ENCODE data around the gene SUMO3.

SUMO3 gene

DNA sequence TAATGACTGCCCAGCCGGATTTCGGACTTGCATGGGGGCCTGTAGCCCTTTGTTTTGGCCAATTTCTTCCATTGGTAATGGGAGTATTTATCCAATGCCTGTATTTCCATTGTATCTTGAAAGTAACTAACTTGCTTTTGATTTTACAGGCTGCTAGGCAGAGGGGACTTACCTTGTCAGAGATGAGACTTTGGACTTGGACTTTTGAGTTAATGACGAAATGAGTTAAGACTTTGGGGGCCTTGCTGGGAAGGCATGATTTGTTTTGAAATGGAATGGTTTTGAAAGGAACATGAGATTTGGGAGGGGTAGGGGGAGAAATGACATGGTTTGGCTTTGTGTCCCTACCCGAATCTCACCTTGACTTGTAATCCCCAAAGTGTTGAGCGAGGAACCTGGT lies 25.9 kb downstream of the SUMO3 start:
- TF ChIP-seq, protein P1, sequence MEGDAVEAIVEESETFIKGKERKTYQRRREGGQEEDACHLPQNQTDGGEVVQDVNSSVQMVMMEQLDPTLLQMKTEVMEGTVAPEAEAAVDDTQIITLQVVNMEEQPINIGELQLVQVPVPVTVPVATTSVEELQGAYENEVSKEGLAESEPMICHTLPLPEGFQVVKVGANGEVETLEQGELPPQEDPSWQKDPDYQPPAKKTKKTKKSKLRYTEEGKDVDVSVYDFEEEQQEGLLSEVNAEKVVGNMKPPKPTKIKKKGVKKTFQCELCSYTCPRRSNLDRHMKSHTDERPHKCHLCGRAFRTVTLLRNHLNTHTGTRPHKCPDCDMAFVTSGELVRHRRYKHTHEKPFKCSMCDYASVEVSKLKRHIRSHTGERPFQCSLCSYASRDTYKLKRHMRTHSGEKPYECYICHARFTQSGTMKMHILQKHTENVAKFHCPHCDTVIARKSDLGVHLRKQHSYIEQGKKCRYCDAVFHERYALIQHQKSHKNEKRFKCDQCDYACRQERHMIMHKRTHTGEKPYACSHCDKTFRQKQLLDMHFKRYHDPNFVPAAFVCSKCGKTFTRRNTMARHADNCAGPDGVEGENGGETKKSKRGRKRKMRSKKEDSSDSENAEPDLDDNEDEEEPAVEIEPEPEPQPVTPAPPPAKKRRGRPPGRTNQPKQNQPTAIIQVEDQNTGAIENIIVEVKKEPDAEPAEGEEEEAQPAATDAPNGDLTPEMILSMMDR (IDR thresholded peaks at IDR 0.05; ENCODE audit: poor library complexity, severe bottlenecking): no peak
- no peak for ATAC-seq (ENCODE audit: low read depth)
- peaks cover 60% of the 10 kb centered on the region for H3K36me3 ChIP-seq (ENCODE audit: low read depth)
- no peak overlapping the region for H3K4me3 ChIP-seq (ENCODE audit: severe bottlenecking)
- DNase-seq (ENCODE audit: low spot score): no peak
- no peak overlapping the region for H3K27ac ChIP-seq (ENCODE audit: poor library complexity, severe bottlenecking)
- H3K9me3 ChIP-seq (ENCODE audit: severe bottlenecking): no peaks in the 10 kb centered on the region
- no peaks in the 10 kb centered on the region for H3K27me3 ChIP-seq (ENCODE audit: insufficient read depth, poor library complexity, severe bottlenecking)
- no peaks in the 10 kb centered on the region for H3K4me1 ChIP-seq (ENCODE audit: insufficient read depth, poor library complexity, severe bottlenecking)

GRCh38 chr21:44791246-44791645 lies 26.6 kb downstream of the SUMO3 start:
- no peak for ATAC-seq (ENCODE audit: low read depth)
- no peak for DNase-seq (ENCODE audit: low spot score)
- H3K36me3 ChIP-seq (ENCODE audit: low read depth): peaks cover 60% of the 10 kb centered on the region
- H3K27me3 ChIP-seq (ENCODE audit: insufficient read depth, poor library complexity, severe bottlenecking): no peaks in the 10 kb centered on the region
- H3K4me1 ChIP-seq (ENCODE audit: insufficient read depth, poor library complexity, severe bottlenecking): no peaks in the 10 kb centered on the region
- no peak overlapping the region for H3K27ac ChIP-seq (ENCODE audit: poor library complexity, severe bottlenecking)
- no peaks in the 10 kb centered on the region for H3K9me3 ChIP-seq (ENCODE audit: severe bottlenecking)
- TF ChIP-seq, protein P1 (IDR thresholded peaks at IDR 0.05; ENCODE audit: poor library complexity, severe bottlenecking): no peak
- no peak overlapping the region for H3K4me3 ChIP-seq (ENCODE audit: severe bottlenecking)

DNA sequence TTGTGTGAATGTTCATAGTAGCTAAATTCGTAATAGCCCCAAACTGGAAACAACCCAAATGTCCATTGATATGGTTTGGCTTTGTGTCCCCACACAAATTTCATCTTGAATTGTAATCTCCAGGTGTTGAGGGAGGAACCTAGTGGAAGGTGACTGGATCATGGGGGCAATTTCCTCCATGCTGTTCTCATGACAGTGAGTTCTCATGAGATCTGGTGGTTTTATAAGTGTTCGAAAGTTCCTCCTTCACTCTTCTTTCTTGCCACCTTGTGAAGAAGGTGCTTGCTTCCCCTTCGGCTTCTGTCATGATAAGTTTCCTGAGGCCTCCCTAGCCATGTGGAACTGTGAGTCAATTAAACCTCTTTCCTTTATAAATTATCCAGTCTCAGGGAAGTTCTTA lies 27.5 kb downstream of the SUMO3 start:
- DNase-seq (ENCODE audit: low spot score) (no peak), ATAC-seq (ENCODE audit: low read depth) (no peak)
- no peaks in the 10 kb centered on the region for H3K27me3 ChIP-seq (ENCODE audit: insufficient read depth, poor library complexity, severe bottlenecking)
- no peak overlapping the region for H3K4me3 ChIP-seq (ENCODE audit: severe bottlenecking)
- no peaks in the 10 kb centered on the region for H3K4me1 ChIP-seq (ENCODE audit: insufficient read depth, poor library complexity, severe bottlenecking)
- H3K27ac ChIP-seq (ENCODE audit: poor library complexity, severe bottlenecking): no peak overlapping the region
- peaks cover 64% of the 10 kb centered on the region for H3K36me3 ChIP-seq (ENCODE audit: low read depth)
- TF ChIP-seq, protein P1 (IDR thresholded peaks at IDR 0.05; ENCODE audit: poor library complexity, severe bottlenecking): no peak
- H3K9me3 ChIP-seq (ENCODE audit: severe bottlenecking): no peaks in the 10 kb centered on the region

DNA sequence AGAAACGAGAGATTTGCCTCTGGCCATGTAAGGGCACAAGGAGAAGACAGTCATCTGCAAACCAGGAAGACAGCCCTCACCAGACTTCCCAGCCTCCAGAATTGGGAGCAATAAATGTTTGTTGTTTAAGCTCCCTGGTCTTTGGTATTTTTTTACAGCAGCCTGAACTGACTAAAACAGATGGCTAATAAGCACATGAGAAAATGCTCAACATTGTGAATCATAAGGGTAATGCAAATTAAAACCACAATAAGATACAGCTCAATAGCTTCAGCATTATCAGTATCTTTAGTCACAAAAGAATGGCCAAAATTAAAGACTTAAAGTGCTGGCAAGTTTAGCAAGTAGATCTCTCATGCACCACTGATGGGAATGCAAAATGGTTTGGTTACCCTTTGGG lies 28.0 kb downstream of the SUMO3 start:
- ATAC-seq (ENCODE audit: low read depth) (no peak), DNase-seq (ENCODE audit: low spot score) (no peak)
- no peaks in the 10 kb centered on the region for H3K27me3 ChIP-seq (ENCODE audit: insufficient read depth, poor library complexity, severe bottlenecking)
- H3K9me3 ChIP-seq (ENCODE audit: severe bottlenecking): no peaks in the 10 kb centered on the region
- TF ChIP-seq, protein P1 (IDR thresholded peaks at IDR 0.05; ENCODE audit: poor library complexity, severe bottlenecking): no peak
- H3K36me3 ChIP-seq (ENCODE audit: low read depth): peaks cover 67% of the 10 kb centered on the region
- no peaks in the 10 kb centered on the region for H3K4me1 ChIP-seq (ENCODE audit: insufficient read depth, poor library complexity, severe bottlenecking)
- no peak overlapping the region for H3K4me3 ChIP-seq (ENCODE audit: severe bottlenecking)
- no peak overlapping the region for H3K27ac ChIP-seq (ENCODE audit: poor library complexity, severe bottlenecking)

DNA sequence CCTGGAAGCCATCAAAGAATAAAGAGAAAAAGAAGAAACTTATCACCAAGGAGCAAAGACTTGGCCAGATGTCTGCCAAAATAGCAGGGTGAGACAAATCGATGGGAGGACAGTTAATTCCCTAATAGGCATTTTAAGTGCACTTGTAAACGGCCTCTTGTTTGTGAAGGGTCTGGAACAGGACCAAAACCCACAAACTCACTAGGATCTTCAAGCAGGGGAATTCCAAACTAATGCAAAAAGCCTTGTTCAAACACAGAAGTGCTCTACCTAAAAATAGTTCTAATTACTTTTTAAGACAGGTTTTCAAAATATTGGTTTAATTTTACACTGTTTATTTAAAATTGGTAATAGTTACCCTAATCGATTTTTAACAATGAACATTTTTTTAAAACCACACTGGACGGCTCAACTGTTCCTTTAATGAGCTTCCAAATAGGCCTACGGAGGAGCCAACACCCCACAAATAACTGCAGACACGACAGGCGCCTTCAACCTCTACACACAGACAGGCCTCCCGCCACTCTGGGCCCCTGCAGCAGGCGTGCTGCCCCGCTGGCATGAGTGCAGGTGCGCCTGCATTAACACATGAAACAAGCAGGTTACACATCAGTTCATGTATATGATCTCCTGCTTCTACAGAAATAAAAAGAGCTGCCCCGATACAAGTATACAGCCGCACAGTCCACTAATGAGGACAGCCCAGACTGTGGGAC lies 32.1 kb downstream of the SUMO3 start:
- TF ChIP-seq, protein P1 (IDR thresholded peaks at IDR 0.05; ENCODE audit: poor library complexity, severe bottlenecking): no peak
- H3K36me3 ChIP-seq (ENCODE audit: low read depth): peaks cover 69% of the 10 kb centered on the region
- DNase-seq (ENCODE audit: low spot score) (no peak), ATAC-seq (ENCODE audit: low read depth) (no peak)
- no peaks in the 10 kb centered on the region for H3K27me3 ChIP-seq (ENCODE audit: insufficient read depth, poor library complexity, severe bottlenecking)
- H3K27ac ChIP-seq (ENCODE audit: poor library complexity, severe bottlenecking): no peak overlapping the region
- no peak overlapping the region for H3K4me3 ChIP-seq (ENCODE audit: severe bottlenecking)
- no peaks in the 10 kb centered on the region for H3K4me1 ChIP-seq (ENCODE audit: insufficient read depth, poor library complexity, severe bottlenecking)
- H3K9me3 ChIP-seq (ENCODE audit: severe bottlenecking): no peaks in the 10 kb centered on the region
